GM19452 (cell line): ENCODE results near the gene KLF16.

Experiments used
- ATAC-seq: cut with Tn5 transposase; IDR thresholded peaks from one replicate; pipeline ENCODE4 v1.9.1; 2021; ENCODE audit not compliant: unreplicated experiment

KLF16 gene

GRCh38 chr19:1844513-1845124, 18.8 kb downstream of the KLF16 start:
- no peak for ATAC-seq

- no peak for ATAC-seq
Observed at GRCh38 chr19:1843646-1844394, 19.6 kb downstream of the KLF16 start.

DNA sequence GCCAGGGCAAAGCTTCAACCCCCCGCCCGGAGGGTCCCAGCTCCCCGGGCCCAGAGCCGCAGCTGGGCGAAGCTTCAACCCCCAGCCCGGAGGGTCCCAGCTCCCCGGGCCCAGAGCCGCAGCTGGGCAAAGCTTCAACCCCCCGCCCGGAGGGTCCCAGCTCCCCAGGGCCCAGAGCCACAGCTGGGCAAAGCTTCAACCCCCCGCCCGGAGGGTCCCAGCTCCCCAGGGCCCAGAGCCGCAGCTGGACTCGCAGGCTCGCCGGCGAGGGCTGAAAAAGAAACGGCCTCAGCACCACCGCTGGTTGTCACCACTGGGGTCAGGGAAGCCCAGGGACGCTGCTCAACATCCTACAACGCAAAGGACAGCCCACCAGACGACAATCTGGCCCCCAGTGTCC, 20.3 kb downstream of the KLF16 start:
- ATAC-seq: no peak

DNA sequence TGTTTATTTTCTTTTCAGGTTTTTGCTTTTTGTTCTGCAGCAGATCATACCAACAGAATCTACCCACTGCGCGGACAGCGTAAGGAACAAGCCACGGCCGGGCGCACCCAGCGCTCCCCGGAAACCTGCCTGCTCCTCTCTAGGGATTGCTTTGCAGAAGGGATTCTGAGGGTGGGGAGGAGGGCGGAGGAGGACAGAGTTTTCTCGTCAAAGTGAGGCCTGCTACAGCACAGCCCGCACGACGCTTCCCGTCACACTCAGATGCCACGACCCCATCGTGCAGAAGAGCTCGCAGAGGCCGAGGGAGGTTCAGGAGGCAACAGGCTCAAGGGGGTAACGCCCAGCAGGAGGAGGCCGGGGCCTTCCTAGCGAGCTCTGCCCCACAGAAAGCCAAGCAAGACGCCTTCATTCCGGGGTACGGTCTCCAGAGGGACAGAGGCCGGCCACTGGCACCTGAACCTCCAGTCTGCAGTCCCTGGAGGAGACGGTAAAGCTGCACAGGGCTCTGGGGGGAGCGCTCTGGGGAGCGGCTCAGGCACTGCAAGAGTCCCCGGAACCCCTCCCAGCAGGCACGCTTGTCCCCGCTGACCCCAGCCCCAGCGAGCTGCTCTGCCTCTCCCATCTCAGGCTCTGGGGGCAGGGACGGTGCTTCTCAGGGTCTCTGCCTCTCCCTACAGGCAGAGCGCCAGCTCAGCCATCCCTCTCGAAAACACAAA, 22.0 kb downstream of the KLF16 start:
- ATAC-seq: no peak

- ATAC-seq: no peak
Observed at GRCh38 chr19:1840541-1841115, 22.8 kb downstream of the KLF16 start.

- ATAC-seq: no peak
Observed at GRCh38 chr19:1839658-1840540, 23.5 kb downstream of the KLF16 start.

GRCh38 chr19:1837625-1838105, 25.7 kb downstream of the KLF16 start:
- no peak for ATAC-seq

GRCh38 chr19:1837222-1837565, 26.2 kb downstream of the KLF16 start:
- ATAC-seq: no peak

DNA sequence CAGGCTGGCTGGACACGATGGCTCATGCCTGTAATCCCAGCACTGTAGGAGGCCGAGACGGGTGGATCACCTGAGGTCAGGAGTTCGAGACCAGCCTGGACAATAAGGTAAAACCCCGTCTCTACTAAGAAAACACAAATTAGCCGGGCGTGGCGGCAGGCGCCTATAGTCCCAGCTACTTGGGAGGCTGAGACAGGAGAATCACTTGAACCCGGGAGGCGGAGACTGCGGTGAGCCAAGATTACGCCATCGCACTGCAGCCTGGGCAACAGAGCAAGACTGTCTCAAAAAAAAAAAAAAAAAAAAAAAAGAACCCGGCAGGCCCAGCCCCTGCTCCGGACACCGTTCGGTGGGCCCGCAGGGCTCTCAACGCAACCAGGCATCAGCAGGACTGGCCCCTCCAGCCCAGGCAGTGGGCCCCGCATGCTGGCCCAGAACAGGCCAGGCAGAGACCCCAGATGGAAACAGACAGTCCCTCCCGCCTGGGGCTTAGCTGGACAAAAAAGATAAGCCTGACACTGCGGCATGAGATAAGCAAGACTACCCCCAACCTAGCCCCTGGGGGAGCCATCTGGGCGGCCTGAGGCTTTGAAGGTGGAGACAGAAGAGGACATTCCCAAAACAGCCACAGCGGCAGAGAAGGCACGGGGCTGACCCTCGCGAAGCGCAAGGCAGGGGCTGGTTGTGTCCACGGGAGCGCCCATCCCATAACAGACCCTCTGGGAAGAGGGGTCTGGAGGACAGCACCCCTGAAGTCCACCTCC, 26.7 kb downstream of the KLF16 start:
- ATAC-seq: no peak

- ATAC-seq: no peak
Observed at GRCh38 chr19:1833540-1833939, 29.8 kb downstream of the KLF16 start.

- ATAC-seq: no peak
Observed at GRCh38 chr19:1832046-1832663, 31.2 kb downstream of the KLF16 start.

DNA sequence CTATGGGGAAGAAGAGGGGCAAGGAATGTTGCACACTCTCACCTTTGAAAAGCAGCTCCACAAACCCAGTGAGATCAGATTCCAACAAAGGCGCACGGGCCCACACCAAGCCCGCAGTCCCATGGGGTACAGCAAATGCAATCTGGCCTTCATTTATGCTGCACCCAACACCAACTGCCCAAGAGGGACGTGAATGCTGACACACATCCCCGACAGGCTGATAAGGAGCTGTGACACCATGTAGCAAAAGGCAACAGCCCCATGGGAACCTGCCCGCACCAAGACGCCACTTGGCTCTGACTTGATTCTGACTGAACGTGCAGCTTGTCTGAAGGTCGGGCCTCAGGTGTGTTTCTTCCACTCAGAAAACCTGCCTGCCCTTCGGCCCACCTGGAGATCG, 32.4 kb downstream of the KLF16 start:
- ATAC-seq: no peak

GRCh38 chr19:1830568-1830967, 32.8 kb downstream of the KLF16 start:
- no peak for ATAC-seq

DNA sequence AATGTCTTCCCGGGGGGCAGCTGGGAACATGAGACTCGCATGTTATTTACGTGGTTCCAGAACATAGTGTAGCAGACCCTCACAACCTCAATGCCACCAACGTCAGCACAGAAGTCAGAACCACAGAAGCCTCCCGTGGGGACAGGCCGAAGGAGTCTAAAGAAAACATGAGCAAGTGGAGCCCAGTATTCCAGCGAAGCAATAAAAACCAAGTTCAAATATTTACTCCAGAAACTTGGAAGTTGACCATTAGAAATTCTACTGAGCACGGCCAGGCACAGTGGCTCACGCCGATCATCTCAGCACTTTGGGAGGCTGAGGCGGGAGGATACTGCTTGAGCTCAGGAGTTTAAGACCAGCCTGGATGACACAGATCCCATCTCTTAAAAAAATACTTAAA, 33.4 kb downstream of the KLF16 start:
- no peak for ATAC-seq

DNA sequence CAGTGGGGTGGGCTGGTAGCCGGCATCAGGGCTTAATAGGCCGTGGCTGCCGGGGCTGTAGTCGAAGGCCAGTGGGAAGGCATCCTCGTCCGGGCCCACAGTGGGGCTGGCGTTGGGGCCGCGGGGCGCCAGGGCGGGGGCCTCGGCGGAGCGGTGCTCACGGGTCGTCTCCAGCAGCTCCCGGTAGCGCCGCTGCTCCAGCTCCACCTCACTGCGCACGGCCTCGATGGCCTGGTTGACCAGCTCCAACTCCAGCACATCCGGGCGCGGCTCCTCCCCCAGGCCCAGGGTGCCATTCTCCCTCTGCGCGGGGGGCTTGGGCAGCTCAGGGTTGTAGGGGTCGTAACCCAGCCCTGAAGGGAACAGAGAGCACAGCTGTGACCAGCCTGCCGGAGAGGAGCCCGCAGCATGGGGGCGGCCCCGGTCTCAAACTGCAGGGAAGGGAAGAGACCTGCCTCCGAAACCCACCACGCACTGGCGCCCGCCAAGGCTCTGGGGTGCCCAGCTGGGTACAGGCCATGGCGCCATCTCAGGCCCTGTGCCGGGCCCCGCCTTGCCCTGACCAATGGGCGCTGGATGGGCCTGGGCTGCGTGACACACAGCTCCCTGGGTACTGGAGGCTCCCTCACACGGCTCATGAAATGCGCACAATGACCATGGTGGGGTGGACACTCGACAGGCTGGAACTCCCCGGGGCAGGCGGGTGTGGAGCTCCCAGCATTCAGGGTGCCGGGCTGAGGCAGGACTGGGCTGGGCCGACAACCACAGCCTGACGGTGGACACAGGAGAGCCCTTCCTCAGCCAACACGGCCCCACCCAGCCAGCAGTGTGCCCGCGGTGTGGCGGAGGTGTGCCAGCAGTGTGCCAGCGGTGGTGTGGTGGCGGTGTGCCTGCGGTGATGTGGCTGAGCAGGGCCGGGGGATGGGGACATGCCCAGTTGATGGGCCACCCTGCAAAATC, 34.8 kb downstream of the KLF16 start:
- ATAC-seq: no peak

DNA sequence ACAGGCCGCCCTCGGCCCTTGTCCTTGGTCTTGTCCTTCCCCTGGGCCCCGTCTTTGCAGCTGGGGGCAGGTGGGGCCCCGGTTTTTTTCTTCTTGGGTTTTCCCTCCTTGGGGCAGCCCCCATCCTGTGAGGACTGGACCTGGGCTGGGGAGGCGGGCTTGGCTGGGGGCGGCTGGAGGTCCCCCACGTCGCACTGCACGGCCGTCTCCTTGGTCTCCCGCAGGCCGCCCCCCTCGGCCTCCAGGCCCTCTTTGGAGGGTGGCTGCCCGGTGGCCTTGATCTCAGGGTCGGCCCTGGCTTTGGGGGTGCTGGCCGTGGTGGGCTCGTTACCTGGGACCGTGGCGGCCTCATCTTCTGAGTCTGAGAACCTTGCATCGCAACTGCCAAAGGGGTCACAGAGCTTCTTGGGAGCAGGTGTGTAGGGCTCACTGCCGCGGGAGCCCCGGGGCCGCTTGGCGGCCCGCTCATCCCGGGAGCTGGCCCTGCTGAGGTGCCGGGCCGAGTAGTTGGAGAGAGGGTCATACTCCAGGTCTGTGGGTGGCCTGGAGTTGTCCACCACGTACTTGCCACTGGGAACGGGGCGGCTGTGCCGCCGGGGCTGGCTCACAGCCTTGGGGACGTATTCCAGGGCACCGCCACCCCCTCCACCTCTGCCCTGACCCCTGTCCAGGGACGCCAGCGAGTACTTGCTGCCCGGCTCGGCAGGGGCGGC, 35.7 kb downstream of the KLF16 start:
- ATAC-seq: no peak

DNA sequence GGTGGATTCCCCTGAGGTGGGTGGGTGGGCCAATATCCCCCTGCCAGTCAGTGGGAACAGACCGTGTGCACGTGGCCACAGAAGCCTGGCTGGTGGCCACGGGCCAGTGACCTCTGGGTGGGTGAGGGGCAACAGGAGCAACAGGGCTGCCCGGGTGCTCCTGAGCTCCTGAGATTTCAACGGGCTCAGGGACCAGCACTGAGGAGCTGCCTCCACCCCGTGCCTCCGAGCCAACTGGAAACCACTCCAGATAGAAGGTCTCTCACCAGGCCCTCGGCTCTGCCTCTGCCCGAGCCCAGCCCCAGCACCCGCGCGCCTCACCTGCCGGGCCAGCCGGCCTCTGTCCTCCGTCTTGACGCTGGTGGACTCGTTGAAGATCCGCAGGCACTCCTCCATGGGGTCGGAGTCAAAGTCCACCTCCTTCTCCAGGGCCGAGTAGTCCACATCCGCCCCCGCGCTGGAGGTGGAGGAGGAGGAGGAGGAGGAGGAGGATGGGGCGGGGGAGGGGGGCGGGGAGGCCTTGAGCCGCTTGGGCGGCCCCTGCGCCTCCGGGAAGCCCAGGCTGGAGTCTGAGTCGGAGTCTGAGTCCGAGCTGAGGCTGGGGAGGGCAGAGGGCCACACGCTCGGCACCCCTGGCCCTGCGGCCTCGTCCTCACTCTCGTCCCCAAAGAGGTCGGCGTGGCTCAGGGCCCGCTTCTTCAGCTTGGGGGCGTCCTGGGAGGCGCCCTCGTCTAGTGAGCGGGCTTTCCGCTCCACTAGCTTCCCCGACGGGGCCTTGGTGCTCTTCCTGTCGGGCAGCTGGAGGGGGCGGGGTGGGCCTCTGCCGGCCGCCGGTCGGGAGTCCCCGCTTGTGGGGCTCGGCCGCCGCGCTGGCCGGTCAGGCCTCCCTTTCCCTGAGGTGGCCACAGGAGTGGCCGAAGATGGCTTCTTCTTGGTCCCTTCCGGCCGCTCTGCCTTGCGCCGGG, 36.5 kb downstream of the KLF16 start:
- no peak for ATAC-seq
